GM12874 (cell line): ENCODE results near the gene CIDEC.

ENCODE experiments used
- TF ChIP-seq, protein P1 (sequence below): IDR thresholded peaks from 2 replicates; pipeline ENCODE4 v1.5.1; 2011; ENCODE audit warnings: low read depth, mild to moderate bottlenecking, control low read depth, low read length, moderate library complexity; ENCODE audit not compliant: insufficient read depth

Gene CIDEC

GRCh38 chr3:9915254-9916141 is 35.4 kb upstream of the CIDEC start:
- TF ChIP-seq, protein P1, sequence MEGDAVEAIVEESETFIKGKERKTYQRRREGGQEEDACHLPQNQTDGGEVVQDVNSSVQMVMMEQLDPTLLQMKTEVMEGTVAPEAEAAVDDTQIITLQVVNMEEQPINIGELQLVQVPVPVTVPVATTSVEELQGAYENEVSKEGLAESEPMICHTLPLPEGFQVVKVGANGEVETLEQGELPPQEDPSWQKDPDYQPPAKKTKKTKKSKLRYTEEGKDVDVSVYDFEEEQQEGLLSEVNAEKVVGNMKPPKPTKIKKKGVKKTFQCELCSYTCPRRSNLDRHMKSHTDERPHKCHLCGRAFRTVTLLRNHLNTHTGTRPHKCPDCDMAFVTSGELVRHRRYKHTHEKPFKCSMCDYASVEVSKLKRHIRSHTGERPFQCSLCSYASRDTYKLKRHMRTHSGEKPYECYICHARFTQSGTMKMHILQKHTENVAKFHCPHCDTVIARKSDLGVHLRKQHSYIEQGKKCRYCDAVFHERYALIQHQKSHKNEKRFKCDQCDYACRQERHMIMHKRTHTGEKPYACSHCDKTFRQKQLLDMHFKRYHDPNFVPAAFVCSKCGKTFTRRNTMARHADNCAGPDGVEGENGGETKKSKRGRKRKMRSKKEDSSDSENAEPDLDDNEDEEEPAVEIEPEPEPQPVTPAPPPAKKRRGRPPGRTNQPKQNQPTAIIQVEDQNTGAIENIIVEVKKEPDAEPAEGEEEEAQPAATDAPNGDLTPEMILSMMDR: peak; percentile 26; the same call in 1 of the 2 replicates

- TF ChIP-seq, protein P1: no peak
Measured at GRCh38 chr3:9914559-9915253, 34.7 kb upstream of the CIDEC start.

- TF ChIP-seq, protein P1: no peak
Measured at GRCh38 chr3:9914011-9914410, 34.0 kb upstream of the CIDEC start.

DNA sequence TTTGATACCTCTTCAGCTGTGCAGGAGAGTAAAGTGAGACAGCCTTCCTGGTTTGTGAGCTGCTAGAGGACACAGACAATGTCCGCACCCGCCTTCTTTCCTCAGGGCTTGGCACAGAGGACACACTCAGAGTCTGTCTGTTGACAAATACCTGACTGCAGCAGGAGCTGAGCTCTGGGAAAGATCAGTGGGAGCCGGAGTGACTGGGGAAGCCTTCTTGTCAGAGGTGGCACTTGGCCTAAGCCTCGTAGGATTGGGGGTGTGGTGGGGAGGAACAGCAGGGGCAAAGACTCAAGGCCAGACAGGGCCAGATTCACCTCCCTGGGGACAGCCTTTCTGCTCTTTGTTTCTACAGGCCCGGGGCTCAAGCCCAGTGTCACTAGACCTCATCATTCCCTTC is 33.5 kb upstream of the CIDEC start:
- TF ChIP-seq, protein P1: no peak

- TF ChIP-seq, protein P1: no peak
Measured at GRCh38 chr3:9912294-9912935, 32.4 kb upstream of the CIDEC start.

- TF ChIP-seq, protein P1: no peak
Measured at GRCh38 chr3:9911863-9912262, 31.8 kb upstream of the CIDEC start.

DNA sequence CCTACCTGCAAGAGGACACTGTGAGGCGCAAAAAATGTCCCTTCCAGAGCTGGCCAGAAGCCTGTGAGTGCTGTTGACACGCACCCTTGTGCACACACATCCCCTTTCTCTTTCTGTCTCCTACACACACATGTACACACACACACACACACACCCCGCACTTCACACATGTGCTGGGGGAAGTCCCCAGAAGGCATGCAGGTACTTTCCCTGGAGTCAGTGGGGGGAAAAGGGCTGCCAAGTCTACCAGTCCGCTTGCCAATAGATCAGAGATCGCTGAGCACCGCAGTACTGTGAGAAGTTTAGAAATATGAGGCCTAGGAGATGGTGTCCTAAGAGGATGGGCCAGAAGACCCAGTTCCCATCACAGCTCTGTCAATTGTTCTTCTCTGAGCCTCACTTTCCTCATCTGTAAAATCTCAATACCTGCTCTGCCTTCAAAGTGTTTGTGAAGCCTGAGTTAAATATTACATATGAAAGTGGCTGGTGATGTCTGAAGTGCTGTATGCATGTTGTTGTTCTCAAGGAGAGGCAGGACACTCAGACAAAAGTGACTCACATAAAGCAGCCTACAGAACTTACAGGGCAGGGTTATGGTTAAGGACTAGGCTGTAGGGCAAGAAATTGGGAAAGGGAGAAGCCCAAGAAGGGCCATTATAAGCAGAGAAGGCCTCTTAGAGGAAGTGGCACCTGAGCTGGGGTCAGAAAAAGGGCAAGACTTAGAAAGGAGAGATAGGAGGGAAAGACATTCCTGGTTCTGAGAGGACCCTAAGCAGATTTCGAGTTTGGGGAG is 29.4 kb upstream of the CIDEC start:
- TF ChIP-seq, protein P1: no peak
